ENCODE results near the gene DUSP15. TPM values are rescaled to one million over a fixed set of nuclear protein-coding genes. Genes with fewer than 3 reads are reported as not detected.

Gene DUSP15
- polyA plus RNA-seq, 4 donors, result 16.1 to 23.1 (median 19.2) TPM

Other genes starting within 250 kb of the DUSP15 start
- gene COX4I2, start 232.6 kb downstream of the DUSP15 start, polyA plus RNA-seq (ENCODE audit: insufficient read length in 4 of 4), result 1 to 10 TPM; 1.8 to 3.2 (median 2.2) TPM
- gene BCL2L1, start 147.7 kb downstream of the DUSP15 start, polyA plus RNA-seq (ENCODE audit: insufficient read length in 4 of 4), result 10 to 100 TPM; 75.2 to 87.9 (median 85.4) TPM
- gene TPX2, start 131.2 kb downstream of the DUSP15 start, polyA plus RNA-seq (ENCODE audit: insufficient read length in 4 of 4), result 10 to 100 TPM; 46.9 to 50.8 (median 48.5) TPM
- under 1 TPM; 0.44 to 0.94 (median 0.75) TPM for gene MYLK2, start 51.2 kb downstream of the DUSP15 start, polyA plus RNA-seq (ENCODE audit: insufficient read length in 4 of 4)
- 1 to 10 TPM; 6.5 to 8.9 (median 7.4) TPM for gene FOXS1, start 24.9 kb downstream of the DUSP15 start, polyA plus RNA-seq (ENCODE audit: insufficient read length in 4 of 4)
- gene TTLL9, start 107 bp upstream of the DUSP15 start, polyA plus RNA-seq (ENCODE audit: insufficient read length in 4 of 4), result 1 to 10 TPM; 3.1 to 5.6 (median 3.2) TPM
- gene PDRG1, start 81.5 kb upstream of the DUSP15 start, polyA plus RNA-seq (ENCODE audit: insufficient read length in 4 of 4), result 10 to 100 TPM; 18.7 to 21.9 (median 20.4) TPM
- under 1 TPM; 0.26 to 0.39 (median 0.37) TPM for gene XKR7, start 97.6 kb upstream of the DUSP15 start, polyA plus RNA-seq (ENCODE audit: insufficient read length in 4 of 4)
- 1 to 10 TPM; 7.0 to 8.5 (median 7.7) TPM for gene CCM2L, start 139.9 kb upstream of the DUSP15 start, polyA plus RNA-seq (ENCODE audit: insufficient read length in 4 of 4)
- 1 to 10 TPM; 2.0 to 2.9 (median 2.6) TPM for gene HCK, start 181.7 kb upstream of the DUSP15 start, polyA plus RNA-seq (ENCODE audit: insufficient read length in 4 of 4)
- gene TM9SF4, start 239.2 kb upstream of the DUSP15 start, polyA plus RNA-seq (ENCODE audit: insufficient read length in 4 of 4), result 10 to 100 TPM; 69.8 to 74.8 (median 73.5) TPM